ENCODE data around the gene KCNIP4.

Gene KCNIP4

GRCh38 chr4:20698820-20699219, 1249.8 kb downstream of the KCNIP4 start:
- no peaks in the 10 kb centered on the region for H3K27me3 Mint-ChIP-seq
- no peaks in the 10 kb centered on the region for H3K36me3 Mint-ChIP-seq
- H3K27ac Mint-ChIP-seq = peak overlapping the region; percentile 54
- H3K9me3 Mint-ChIP-seq = no peaks in the 10 kb centered on the region
- H3K4me3 Mint-ChIP-seq = no peak overlapping the region
- peaks cover 27% of the 10 kb centered on the region for H3K4me1 Mint-ChIP-seq
- DNase-seq = no peak
- CTCF ChIA-PET = interaction anchor here (1.1 to 1.5 kb wide), 3 partner anchors 11 to 15 kb away, joined by 3 to 4 read pairs (median 3); no protein-coding TSS in a partner anchor

GRCh38 chr4:20698382-20698781, 1250.2 kb downstream of the KCNIP4 start:
- no peak overlapping the region for H3K27ac Mint-ChIP-seq
- no peaks in the 10 kb centered on the region for H3K9me3 Mint-ChIP-seq
- DNase-seq = no peak
- H3K27me3 Mint-ChIP-seq = no peaks in the 10 kb centered on the region
- CTCF ChIA-PET = interaction anchor here (1.1 kb wide), 1 partner anchor 10 kb away, joined by 3 read pairs; no protein-coding TSS in a partner anchor
- H3K4me3 Mint-ChIP-seq = no peak overlapping the region
- peaks cover 27% of the 10 kb centered on the region for H3K4me1 Mint-ChIP-seq
- H3K36me3 Mint-ChIP-seq = no peaks in the 10 kb centered on the region

- H3K27ac Mint-ChIP-seq = no peak overlapping the region
- H3K36me3 Mint-ChIP-seq = no peaks in the 10 kb centered on the region
- CTCF ChIA-PET = no interaction called here
- peaks cover 22% of the 10 kb centered on the region for H3K4me1 Mint-ChIP-seq
- no peaks in the 10 kb centered on the region for H3K27me3 Mint-ChIP-seq
- DNase-seq = no peak
- no peak overlapping the region for H3K4me3 Mint-ChIP-seq
- H3K9me3 Mint-ChIP-seq = no peaks in the 10 kb centered on the region
Measured at GRCh38 chr4:20696815-20697214, 1251.8 kb downstream of the KCNIP4 start.

- Mint-ChIP-seq H3K27me3 (no peaks in the 10 kb centered on the region), H3K4me3 (no peak overlapping the region), H3K9me3 (no peaks in the 10 kb centered on the region), H3K36me3 (no peaks in the 10 kb centered on the region), H3K27ac (no peak overlapping the region), H3K4me1 (no peaks in the 10 kb centered on the region)
- CTCF ChIA-PET = interaction anchor here (0.8 kb wide), 1 partner anchor 11 kb away, joined by 3 read pairs; no protein-coding TSS in a partner anchor
- DNase-seq = no peak
Measured at GRCh38 chr4:20687864-20688263, 1260.7 kb downstream of the KCNIP4 start.

- H3K27me3 Mint-ChIP-seq = no peaks in the 10 kb centered on the region
- no peak overlapping the region for H3K27ac Mint-ChIP-seq
- no peaks in the 10 kb centered on the region for H3K9me3 Mint-ChIP-seq
- CTCF ChIA-PET = interaction anchor here (0.8 to 2.0 kb wide), 13 partner anchors 11 to 289 kb away, joined by 3 to 14 read pairs (median 4); partner anchors contain the start of gene PACRGL
- no peaks in the 10 kb centered on the region for H3K4me1 Mint-ChIP-seq
- H3K4me3 Mint-ChIP-seq = no peak overlapping the region
- no peaks in the 10 kb centered on the region for H3K36me3 Mint-ChIP-seq
- no peak for DNase-seq
Measured at GRCh38 chr4:20684852-20685763, 1263.5 kb downstream of the KCNIP4 start.

GRCh38 chr4:20683766-20684165, 1264.8 kb downstream of the KCNIP4 start:
- H3K27me3 Mint-ChIP-seq = no peaks in the 10 kb centered on the region
- H3K9me3 Mint-ChIP-seq = no peaks in the 10 kb centered on the region
- no peaks in the 10 kb centered on the region for H3K4me1 Mint-ChIP-seq
- H3K4me3 Mint-ChIP-seq = no peak overlapping the region
- no peak overlapping the region for H3K27ac Mint-ChIP-seq
- CTCF ChIA-PET = interaction anchor here (0.9 to 1.2 kb wide), 2 partner anchors 16 to 262 kb away, joined by 3 to 4 read pairs; no protein-coding TSS in a partner anchor
- no peak for DNase-seq
- H3K36me3 Mint-ChIP-seq = no peaks in the 10 kb centered on the region

GRCh38 chr4:20682853-20683252, 1265.7 kb downstream of the KCNIP4 start:
- no peak overlapping the region for H3K27ac Mint-ChIP-seq
- H3K36me3 Mint-ChIP-seq = no peaks in the 10 kb centered on the region
- H3K4me3 Mint-ChIP-seq = no peak overlapping the region
- no peak for DNase-seq
- CTCF ChIA-PET = interaction anchor here (1.2 to 1.4 kb wide), 4 partner anchors 47 to 288 kb away, joined by 3 to 4 read pairs (median 4); no protein-coding TSS in a partner anchor
- no peaks in the 10 kb centered on the region for H3K27me3 Mint-ChIP-seq
- no peaks in the 10 kb centered on the region for H3K9me3 Mint-ChIP-seq
- H3K4me1 Mint-ChIP-seq = no peaks in the 10 kb centered on the region

GRCh38 chr4:20681271-20681670, 1267.3 kb downstream of the KCNIP4 start:
- no peaks in the 10 kb centered on the region for H3K27me3 Mint-ChIP-seq
- no peak for DNase-seq
- H3K27ac Mint-ChIP-seq = no peak overlapping the region
- H3K9me3 Mint-ChIP-seq = no peaks in the 10 kb centered on the region
- no peaks in the 10 kb centered on the region for H3K36me3 Mint-ChIP-seq
- no peak overlapping the region for H3K4me3 Mint-ChIP-seq
- CTCF ChIA-PET = no interaction called here
- no peaks in the 10 kb centered on the region for H3K4me1 Mint-ChIP-seq

- no peak overlapping the region for H3K4me3 Mint-ChIP-seq
- DNase-seq = no peak
Measured at GRCh38 chr4:20680736-20681135, 1267.8 kb downstream of the KCNIP4 start.

GRCh38 chr4:20679951-20680350, 1268.6 kb downstream of the KCNIP4 start:
- no peak overlapping the region for H3K4me3 Mint-ChIP-seq
- H3K36me3 Mint-ChIP-seq = no peaks in the 10 kb centered on the region
- CTCF ChIA-PET = no interaction called here
- H3K27ac Mint-ChIP-seq = no peak overlapping the region
- no peaks in the 10 kb centered on the region for H3K4me1 Mint-ChIP-seq
- no peaks in the 10 kb centered on the region for H3K27me3 Mint-ChIP-seq
- no peak for DNase-seq
- H3K9me3 Mint-ChIP-seq = no peaks in the 10 kb centered on the region

More at GRCh38 chr4:20680736-20681135, 1267.8 kb downstream of the KCNIP4 start:
- Mint-ChIP-seq H3K9me3 (no peaks in the 10 kb centered on the region), H3K36me3 (no peaks in the 10 kb centered on the region), H3K4me1 (no peaks in the 10 kb centered on the region), H3K27me3 (no peaks in the 10 kb centered on the region), H3K27ac (no peak overlapping the region)
- CTCF ChIA-PET = no interaction called here
